Thyroid gland (tissue), 4 donors: ENCODE data around the gene MRPL45.
"Not testable (repeated sequence)": the region's sequence is repeated elsewhere in the genome, so short reads cannot be mapped to it uniquely, and the experiment has no call there.

Source experiments
- POLR2A ChIP-seq, 2 donors: fragments of 450-650 bp; IDR thresholded peaks; one replicate each; pipeline ENCODE4 v1.6.1; 2017; ENCODE audit warnings: antibody characterized with exemption in 2 of 2, mild to moderate bottlenecking in 2 of 2, moderate library complexity in 1 of 2
- TF ChIP-seq, protein P1 (sequence below), 6 experiments: fragments of 200-600 bp in 3 of 6; fragments of 450-650 bp in 3 of 6; sonication (generic) in 3 of 6; IDR thresholded peaks; one replicate each; pipeline ENCODE4 v1.5.1; 2016 to 2019; ENCODE audit warnings: antibody characterized with exemption in 6 of 6, mild to moderate bottlenecking in 2 of 6, inconsistent platforms in 1 of 6, moderate library complexity in 1 of 6

DNA sequence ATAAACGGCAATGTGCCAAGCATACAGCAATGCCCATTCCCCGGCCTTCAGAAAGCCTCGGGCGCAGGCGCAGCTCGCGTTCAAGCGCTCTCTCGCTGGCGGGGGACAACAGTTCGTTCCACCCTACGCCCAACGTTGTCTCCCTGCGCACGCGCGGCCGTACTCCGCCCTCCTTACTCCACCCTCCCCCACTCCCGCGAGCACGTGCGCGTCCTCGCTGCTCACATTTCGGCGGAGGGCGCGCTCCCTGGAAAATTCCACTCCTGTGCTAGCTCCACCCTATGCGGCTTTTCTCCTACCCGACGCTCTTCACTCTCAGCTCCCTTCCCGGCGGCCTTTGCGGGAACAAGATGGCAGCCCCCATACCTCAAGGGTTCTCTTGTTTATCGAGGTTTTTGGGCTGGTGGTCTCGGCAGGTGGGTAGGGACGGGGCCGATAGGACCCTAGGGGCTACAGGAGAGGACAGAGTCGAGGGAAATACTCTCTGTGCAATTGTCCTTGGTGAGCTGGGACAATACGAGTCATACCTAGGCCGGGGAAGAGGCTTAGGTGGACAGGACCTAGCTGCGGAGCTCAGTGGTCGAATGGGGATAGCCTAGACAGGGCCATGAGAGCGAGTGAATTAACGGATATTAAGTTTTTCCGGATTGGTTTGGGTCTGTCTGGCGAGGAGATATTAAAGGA, at the start of gene MRPL45:
- TF ChIP-seq, protein P1, sequence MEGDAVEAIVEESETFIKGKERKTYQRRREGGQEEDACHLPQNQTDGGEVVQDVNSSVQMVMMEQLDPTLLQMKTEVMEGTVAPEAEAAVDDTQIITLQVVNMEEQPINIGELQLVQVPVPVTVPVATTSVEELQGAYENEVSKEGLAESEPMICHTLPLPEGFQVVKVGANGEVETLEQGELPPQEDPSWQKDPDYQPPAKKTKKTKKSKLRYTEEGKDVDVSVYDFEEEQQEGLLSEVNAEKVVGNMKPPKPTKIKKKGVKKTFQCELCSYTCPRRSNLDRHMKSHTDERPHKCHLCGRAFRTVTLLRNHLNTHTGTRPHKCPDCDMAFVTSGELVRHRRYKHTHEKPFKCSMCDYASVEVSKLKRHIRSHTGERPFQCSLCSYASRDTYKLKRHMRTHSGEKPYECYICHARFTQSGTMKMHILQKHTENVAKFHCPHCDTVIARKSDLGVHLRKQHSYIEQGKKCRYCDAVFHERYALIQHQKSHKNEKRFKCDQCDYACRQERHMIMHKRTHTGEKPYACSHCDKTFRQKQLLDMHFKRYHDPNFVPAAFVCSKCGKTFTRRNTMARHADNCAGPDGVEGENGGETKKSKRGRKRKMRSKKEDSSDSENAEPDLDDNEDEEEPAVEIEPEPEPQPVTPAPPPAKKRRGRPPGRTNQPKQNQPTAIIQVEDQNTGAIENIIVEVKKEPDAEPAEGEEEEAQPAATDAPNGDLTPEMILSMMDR (IDR thresholded peaks at IDR 0.05): not testable (repeated sequence)
- not testable (repeated sequence) for TF ChIP-seq POLR2A (IDR thresholded peaks at IDR 0.05)
